ENCODE measurements around the gene EZR. TPM values are rescaled to one million over a fixed set of nuclear protein-coding genes. Genes with fewer than 3 reads are reported as not detected.

EZR gene
- total RNA-seq, 1 donor = 89.4 TPM

- Histone ChIP-seq H3K9me3 (ENCODE audit: low read depth, low read length) (no peaks in the 10 kb centered on the region), H3K4me1 (ENCODE audit: insufficient read depth, low read length) (peaks cover 24% of the 10 kb centered on the region), H3K36me3 (ENCODE audit: insufficient read depth, low read length) (peaks cover 10% of the 10 kb centered on the region), H3K4me2 (ENCODE audit: insufficient read depth, low read length) (peak overlapping the region; percentile 71), H3K79me2 (ENCODE audit: insufficient read depth, low read length) (peaks cover 95% of the 10 kb centered on the region), H3K4me3 (ENCODE audit: insufficient read depth, low read length) (peak overlapping the region; percentile 36), H4K20me1 (ENCODE audit: insufficient read depth, low read length) (no peaks in the 10 kb centered on the region), H3K27ac (ENCODE audit: low read depth, low read length) (peak overlapping the region; percentile 47), H2AFZ (ENCODE audit: low read length) (peak overlapping the region; percentile 35), H3K27me3 (ENCODE audit: insufficient read depth, low read length) (no peaks in the 10 kb centered on the region)
- DNase-seq (ENCODE audit: insufficient read length, low spot score, missing footprints) = no peak
- no peak for TF ChIP-seq CTCF (IDR thresholded peaks at IDR 0.05; ENCODE audit: extremely low read depth, low read depth, low read length)
Observed at GRCh38 chr6:158804207-158804606, 15.0 kb downstream of the EZR start.

DNA sequence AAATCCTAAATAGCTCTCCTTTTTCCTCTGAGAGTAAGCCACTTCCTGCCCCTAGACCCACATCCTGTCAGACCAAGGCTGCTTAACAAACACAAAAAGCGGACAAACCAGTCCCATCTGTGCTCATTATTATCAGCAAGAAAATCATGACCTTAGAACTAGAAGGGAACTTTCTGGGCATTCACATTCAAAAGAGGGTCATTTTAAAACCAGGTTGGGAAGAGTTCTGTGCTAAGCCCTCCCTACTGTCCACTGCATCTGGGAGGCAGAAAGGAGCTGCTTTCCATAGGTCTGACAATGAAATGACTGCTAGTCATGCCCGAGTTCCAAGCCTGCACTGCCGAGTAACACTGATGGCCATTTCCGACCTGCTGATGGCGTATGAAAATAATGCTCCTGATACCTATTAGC, 15.4 kb downstream of the EZR start:
- H3K4me3 ChIP-seq (ENCODE audit: insufficient read depth, low read length) = peak overlapping the region; percentile 36
- peaks cover 95% of the 10 kb centered on the region for H3K79me2 ChIP-seq (ENCODE audit: insufficient read depth, low read length)
- H3K27ac ChIP-seq (ENCODE audit: low read depth, low read length) = peak overlapping the region; percentile 47
- H3K4me1 ChIP-seq (ENCODE audit: insufficient read depth, low read length) = peaks cover 29% of the 10 kb centered on the region
- DNase-seq (ENCODE audit: insufficient read length, low spot score, missing footprints) = peak; percentile 64
- peak overlapping the region; percentile 35 for H2AFZ ChIP-seq (ENCODE audit: low read length)
- no peaks in the 10 kb centered on the region for H3K9me3 ChIP-seq (ENCODE audit: low read depth, low read length)
- TF ChIP-seq CTCF (IDR thresholded peaks at IDR 0.05; ENCODE audit: extremely low read depth, low read depth, low read length) = no peak
- peaks cover 3% of the 10 kb centered on the region for H4K20me1 ChIP-seq (ENCODE audit: insufficient read depth, low read length)
- peaks cover 10% of the 10 kb centered on the region for H3K36me3 ChIP-seq (ENCODE audit: insufficient read depth, low read length)
- peak overlapping the region; percentile 71 for H3K4me2 ChIP-seq (ENCODE audit: insufficient read depth, low read length)
- no peaks in the 10 kb centered on the region for H3K27me3 ChIP-seq (ENCODE audit: insufficient read depth, low read length)

- no peaks in the 10 kb centered on the region for H3K27me3 ChIP-seq (ENCODE audit: insufficient read depth, low read length)
- H3K27ac ChIP-seq (ENCODE audit: low read depth, low read length) = no peak overlapping the region
- no peak for TF ChIP-seq CTCF (IDR thresholded peaks at IDR 0.05; ENCODE audit: extremely low read depth, low read depth, low read length)
- DNase-seq (ENCODE audit: insufficient read length, low spot score, missing footprints) = no peak
- no peak overlapping the region for H3K4me2 ChIP-seq (ENCODE audit: insufficient read depth, low read length)
- H4K20me1 ChIP-seq (ENCODE audit: insufficient read depth, low read length) = peaks cover 3% of the 10 kb centered on the region
- H3K4me1 ChIP-seq (ENCODE audit: insufficient read depth, low read length) = peaks cover 45% of the 10 kb centered on the region
- peaks cover 88% of the 10 kb centered on the region for H3K79me2 ChIP-seq (ENCODE audit: insufficient read depth, low read length)
- H3K4me3 ChIP-seq (ENCODE audit: insufficient read depth, low read length) = no peak overlapping the region
- no peak overlapping the region for H2AFZ ChIP-seq (ENCODE audit: low read length)
- H3K36me3 ChIP-seq (ENCODE audit: insufficient read depth, low read length) = no peaks in the 10 kb centered on the region
- H3K9me3 ChIP-seq (ENCODE audit: low read depth, low read length) = no peaks in the 10 kb centered on the region
Observed at GRCh38 chr6:158801655-158802294, 17.4 kb downstream of the EZR start.

DNA sequence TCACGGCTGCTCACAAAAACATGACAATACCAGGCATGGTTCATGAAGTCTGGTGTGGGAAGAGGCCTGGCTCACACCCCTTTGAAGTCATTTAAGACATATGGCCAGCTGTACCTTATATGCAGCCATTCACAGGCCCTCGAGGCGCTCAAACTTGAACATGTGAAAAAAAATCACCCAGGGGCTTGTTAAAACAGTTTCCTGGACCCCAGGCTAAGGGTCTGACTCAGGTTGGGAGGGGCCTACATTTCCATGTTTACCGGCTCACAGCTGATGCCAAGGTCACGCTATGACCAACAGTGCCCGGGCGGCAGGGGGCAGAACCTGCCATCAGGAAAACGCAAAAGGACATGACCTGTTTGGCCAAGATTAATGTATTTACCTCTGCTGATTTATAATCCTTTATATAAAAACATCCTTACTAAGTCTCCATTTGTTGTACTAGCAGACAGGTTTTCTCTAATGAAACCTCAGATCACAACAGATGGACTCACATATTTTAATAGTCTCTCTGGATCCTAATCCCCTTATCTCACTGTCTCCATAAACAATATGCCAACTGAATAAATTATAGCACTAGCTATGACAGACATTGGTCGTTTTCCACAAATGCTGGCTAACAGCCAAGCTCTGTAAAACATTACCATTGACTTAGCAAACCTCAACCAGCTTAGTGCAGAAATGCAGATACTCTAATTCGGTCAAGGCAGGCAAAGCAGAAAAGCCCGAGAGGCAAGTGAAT, 19.9 kb downstream of the EZR start:
- peaks cover 3% of the 10 kb centered on the region for H4K20me1 ChIP-seq (ENCODE audit: insufficient read depth, low read length)
- H3K4me1 ChIP-seq (ENCODE audit: insufficient read depth, low read length) = peaks cover 43% of the 10 kb centered on the region
- no peaks in the 10 kb centered on the region for H3K36me3 ChIP-seq (ENCODE audit: insufficient read depth, low read length)
- no peak for TF ChIP-seq CTCF (IDR thresholded peaks at IDR 0.05; ENCODE audit: extremely low read depth, low read depth, low read length)
- no peak for DNase-seq (ENCODE audit: insufficient read length, low spot score, missing footprints)
- no peaks in the 10 kb centered on the region for H3K9me3 ChIP-seq (ENCODE audit: low read depth, low read length)
- H3K27me3 ChIP-seq (ENCODE audit: insufficient read depth, low read length) = no peaks in the 10 kb centered on the region
- H3K79me2 ChIP-seq (ENCODE audit: insufficient read depth, low read length) = peaks cover 90% of the 10 kb centered on the region
- H3K4me2 ChIP-seq (ENCODE audit: insufficient read depth, low read length) = peak overlapping the region; percentile 26
- no peak overlapping the region for H2AFZ ChIP-seq (ENCODE audit: low read length)
- peak overlapping the region; percentile 72 for H3K27ac ChIP-seq (ENCODE audit: low read depth, low read length)
- H3K4me3 ChIP-seq (ENCODE audit: insufficient read depth, low read length) = no peak overlapping the region
